ENCODE data around the gene MEAF6.
"Not testable (repeated sequence)": the region's sequence is repeated elsewhere in the genome, so short reads cannot be mapped to it uniquely, and the experiment has no call there.

The MEAF6 gene

DNA sequence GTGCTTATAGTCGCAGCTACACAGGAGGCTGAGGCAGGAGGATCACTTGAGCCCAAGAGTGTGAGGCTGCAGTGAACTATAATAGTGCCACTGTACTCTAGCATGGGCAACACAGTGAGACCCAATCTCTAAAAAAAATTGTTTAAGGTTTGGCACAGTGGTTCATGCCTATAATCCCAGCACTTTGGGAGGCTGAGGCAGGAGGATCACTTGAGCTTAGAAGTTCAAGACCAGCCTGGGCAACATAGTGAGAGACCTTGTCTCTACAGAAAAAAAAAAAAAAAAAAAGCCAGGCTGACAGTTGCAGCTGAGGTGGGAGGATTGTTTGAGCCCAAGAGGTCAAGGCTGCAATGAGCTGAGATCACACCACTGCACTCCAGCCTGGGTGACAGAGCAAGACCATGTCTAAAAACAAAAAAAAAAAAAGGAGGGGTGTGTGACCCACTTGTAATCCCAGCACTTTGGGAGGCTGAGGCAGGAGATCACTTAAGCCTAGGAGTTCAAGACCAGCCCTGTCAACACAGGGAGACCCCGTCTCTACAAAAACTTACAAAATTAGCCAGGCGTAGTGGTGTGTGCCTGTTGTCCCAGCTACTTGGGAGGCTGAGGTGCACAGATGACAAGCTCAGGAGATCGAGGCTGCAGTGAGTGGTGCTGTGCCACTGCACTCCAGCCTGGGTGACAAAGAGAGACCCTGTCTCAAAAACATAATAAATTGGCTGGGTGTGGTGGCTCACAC, 18.0 kb upstream of the MEAF6 start:
- not testable (repeated sequence) for DNase-seq (ENCODE audit: low spot score)

DNA sequence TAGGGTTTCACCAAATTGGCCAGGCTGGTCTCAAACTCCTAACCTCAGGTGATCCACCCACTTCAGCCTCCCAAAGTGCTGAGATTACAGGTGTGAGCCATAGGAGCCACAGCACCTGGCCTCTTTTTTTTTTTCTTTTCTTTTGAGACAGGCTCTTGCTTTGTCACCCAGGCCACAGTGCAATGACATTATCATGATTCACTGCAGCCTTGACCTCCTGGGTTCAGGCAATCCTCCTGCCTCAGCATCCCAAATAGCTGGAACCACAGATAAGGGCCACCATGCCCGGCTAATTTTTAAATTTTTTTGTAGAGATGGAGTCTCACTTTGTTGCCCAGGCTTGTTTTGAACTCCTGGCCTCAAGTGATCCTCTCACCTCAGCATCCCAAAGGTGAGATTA, 15.3 kb upstream of the MEAF6 start:
- DNase-seq (ENCODE audit: low spot score): not testable (repeated sequence)

GRCh38 chr1:37519613-37520012, 5.0 kb upstream of the MEAF6 start:
- no peak for DNase-seq (ENCODE audit: low spot score)

GRCh38 chr1:37518929-37519328, 4.4 kb upstream of the MEAF6 start:
- not testable (repeated sequence) for DNase-seq (ENCODE audit: low spot score)

GRCh38 chr1:37518241-37518640, 3.7 kb upstream of the MEAF6 start:
- DNase-seq (ENCODE audit: low spot score): not testable (repeated sequence)

- no peak for DNase-seq (ENCODE audit: low spot score)
Measured at GRCh38 chr1:37517569-37517968, 3.0 kb upstream of the MEAF6 start.

- DNase-seq (ENCODE audit: low spot score): peak; percentile 19
Measured at GRCh38 chr1:37515185-37516034, 844 bp upstream of the MEAF6 start.

GRCh38 chr1:37513795-37514349, 694 bp downstream of the MEAF6 start:
- DNase-seq (ENCODE audit: low spot score): peak; percentile 41

- DNase-seq (ENCODE audit: low spot score): peak; percentile 44
Measured at GRCh38 chr1:37509181-37509580, 5.4 kb downstream of the MEAF6 start.

DNA sequence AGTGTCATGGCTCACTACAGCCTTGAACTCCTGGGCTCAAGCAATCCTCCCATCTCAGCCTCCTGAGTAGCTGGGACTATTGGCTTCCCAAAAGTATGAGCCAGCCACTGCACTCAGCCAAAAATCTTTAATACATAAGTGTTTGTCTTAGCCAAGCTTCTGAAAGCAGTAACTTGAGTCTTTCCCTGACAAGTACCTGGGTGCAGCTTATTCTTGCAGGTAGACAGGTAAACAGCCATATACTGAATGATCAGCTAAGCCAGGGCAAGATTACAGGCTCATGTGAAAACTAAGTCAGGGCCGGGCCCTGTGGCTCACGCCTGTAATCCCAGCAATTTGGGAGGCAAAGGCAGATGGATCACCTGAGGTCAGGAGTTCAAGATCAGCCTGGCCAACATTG, 7.8 kb downstream of the MEAF6 start:
- no peak for DNase-seq (ENCODE audit: low spot score)

- DNase-seq (ENCODE audit: low spot score): not testable (repeated sequence)
Measured at GRCh38 chr1:37502791-37503190, 11.8 kb downstream of the MEAF6 start.

- no peak for DNase-seq (ENCODE audit: low spot score)
Measured at GRCh38 chr1:37502104-37502503, 12.5 kb downstream of the MEAF6 start.

GRCh38 chr1:37501661-37502060, 12.9 kb downstream of the MEAF6 start:
- no peak for DNase-seq (ENCODE audit: low spot score)

DNA sequence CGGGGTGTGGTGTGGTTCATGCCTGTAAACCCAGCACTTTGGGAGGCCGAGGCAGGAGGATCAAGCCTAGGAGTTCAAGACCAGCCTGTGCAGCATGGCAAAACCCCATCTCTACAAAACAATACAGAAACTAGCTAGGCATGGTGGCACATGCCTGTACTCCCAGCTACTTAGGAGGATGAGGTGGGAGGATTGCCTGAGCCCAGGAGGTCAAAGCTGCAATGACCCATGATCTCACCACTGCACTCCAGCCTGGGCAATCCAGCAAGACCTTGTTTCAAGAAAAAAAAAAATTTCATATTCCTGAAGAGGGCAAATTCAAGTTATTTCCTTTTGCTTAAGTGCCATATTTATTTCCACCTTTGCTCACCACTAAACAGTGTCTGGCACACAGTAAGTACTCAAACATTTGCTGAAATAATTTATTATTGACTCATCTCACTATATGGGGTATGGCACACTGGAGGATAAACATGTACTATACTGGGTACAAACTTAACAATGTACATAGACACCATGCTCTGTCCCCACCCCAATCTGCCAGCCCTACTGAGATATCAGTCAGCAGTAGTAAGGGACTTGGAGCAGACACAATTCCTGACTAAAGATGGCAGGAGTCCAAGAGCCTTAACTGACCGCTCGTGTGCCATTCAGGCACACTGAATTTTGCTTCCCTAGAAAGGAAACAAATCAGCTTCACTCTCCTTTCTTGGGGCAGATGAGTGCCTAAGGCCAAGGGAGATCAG, 15.5 kb downstream of the MEAF6 start:
- no peak for DNase-seq (ENCODE audit: low spot score)

GRCh38 chr1:37497832-37498231, 16.7 kb downstream of the MEAF6 start:
- DNase-seq (ENCODE audit: low spot score): no peak

- no peak for DNase-seq (ENCODE audit: low spot score)
Measured at GRCh38 chr1:37495875-37496274, 18.7 kb downstream of the MEAF6 start.

DNA sequence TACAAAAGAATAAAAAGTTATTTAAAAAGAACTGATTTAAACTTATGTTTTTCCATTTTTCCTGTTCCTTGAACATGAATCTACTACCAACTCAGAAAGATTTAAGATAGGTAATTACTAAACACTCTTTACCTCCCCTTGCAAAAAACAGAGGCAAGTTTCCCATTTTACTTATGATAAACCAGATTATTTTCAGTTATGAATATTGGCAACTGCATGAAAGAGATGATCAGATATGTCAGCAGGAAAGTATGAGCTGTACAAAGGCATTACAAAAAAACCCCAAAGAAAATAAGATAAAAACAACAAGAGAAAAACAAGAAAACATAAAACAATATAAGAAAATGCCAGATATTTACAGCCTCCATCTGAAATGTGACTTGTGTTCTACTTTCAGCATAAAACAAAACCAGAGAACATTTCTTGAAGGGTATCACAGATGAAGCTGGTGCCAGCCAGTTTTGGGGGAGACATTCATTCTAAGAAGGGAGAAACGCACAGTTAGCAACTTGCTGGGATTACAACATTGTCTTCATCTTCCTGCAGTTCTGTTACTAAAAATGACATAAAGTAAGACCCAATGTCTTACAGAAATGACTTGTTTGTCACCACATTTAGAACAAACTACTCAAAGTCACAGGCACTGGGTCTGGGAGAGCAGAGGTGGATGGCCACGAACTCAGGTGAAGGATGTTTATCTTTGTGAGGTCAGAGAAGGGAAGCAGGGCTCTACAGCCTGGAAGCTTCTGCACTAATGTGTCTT, 21.0 kb downstream of the MEAF6 start:
- no peak for DNase-seq (ENCODE audit: low spot score)

- DNase-seq (ENCODE audit: low spot score): no peak
Measured at GRCh38 chr1:37487619-37487984, 27.0 kb downstream of the MEAF6 start.

GRCh38 chr1:37486680-37487618, 27.6 kb downstream of the MEAF6 start:
- peak; percentile 69 for DNase-seq (ENCODE audit: low spot score)

DNA sequence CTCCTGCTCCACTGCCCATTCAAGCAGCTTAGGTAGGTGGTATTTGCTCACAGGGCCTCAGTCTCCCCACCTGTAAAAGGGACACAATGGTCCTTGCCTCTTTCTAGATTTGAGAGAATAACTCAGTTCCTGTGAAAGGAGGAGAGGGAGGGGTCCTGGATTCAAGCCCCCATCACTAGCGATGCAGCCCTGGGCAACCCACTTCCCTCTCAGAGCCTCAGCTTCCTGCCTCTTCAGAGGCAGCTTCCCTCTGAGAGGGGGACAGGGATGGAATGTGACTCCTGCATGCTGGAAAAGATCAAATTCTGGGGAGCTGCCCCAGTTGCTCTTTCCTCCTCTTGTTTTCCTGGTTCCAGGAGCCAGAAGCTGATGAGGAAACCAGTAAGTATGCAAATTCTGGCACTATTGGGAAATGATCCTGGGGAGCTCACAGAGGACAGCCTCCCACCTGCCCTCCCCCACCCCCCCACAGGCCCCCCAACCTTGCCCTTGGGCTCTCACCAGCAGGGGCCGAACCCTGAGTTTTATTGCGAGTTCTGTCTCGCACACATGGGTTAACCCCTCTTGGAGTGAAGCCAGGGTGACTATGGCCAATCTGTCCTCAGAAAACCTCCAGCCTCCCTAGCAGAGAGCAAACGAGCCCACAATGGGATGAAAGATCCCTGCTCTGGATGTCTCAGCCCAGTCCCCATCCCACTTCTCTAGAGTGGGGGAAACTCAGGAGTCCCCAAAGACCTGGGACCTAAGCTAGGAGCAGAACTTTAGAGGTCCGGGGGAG, 28.5 kb downstream of the MEAF6 start:
- DNase-seq (ENCODE audit: low spot score): no peak
